Endometrium (tissue), 2 donors: ENCODE results near the gene KCTD16.

Experiments
- FAIRE-seq: peaks from 2 replicates; lab custom pipeline; 2012; peaks lifted over from hg19 to GRCh38; lab: Jason Lieb, UNC
- donor health status: control.
- donor health status: control.

KCTD16 gene

DNA sequence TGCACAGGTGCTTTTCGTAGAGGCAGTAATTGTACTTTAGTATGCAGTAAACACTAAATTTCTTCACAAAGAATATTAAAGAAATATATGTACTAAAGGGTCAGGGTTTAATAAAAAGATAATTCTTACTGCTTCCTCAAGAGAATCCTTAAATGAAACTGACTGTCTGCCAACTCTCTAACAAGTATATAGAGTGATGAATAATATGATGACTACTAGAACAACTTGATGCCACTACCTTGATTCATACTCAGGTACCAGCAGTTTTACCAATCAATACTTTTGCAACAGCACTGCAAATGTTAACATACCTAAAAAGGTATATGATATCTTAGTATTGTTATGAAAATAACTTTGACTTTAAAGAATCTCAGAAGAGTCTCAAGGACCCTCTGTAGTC is 4.0 kb upstream of the KCTD16 start:
- no peak for FAIRE-seq

DNA sequence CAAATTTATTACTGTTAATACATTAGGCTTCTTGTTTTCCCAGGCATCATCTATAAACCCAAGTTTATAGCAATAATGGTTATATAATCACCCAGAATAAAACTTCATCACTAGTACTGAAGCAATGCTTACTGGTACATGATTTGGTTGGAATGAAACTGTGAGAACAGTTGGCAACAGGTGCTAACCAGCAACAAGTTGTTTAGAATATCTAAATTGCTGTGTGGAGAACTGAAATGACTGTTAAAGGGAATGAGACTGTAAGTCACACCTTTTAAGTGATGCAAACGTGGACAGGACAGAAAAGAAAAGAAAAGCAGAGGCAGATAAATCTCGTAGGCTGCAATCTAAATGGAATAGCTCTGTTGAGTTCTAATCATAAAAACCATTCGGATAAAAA is 2.7 kb upstream of the KCTD16 start:
- FAIRE-seq: no peak

- FAIRE-seq: no peak
Measured at GRCh38 chr5:144169904-144170275, 783 bp upstream of the KCTD16 start.

DNA sequence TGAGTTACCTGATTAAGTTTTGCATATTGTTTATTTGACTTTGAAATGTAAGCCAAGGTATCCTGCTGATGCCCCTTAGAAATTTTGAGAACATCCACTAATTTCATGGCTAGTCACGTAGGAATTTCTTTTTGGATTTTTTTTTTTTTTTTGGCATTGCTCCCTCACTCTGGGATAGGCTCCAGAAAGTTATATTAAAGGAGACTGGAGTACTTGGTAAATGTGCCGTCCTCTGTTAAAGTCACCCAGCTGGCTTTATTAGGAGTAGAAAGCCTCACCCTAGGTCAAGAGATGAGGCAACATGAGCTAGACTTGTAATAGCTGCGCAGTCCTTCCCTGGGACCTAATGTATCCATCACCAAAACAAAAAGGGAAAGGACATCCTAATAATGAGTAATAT is 3.1 kb downstream of the KCTD16 start:
- FAIRE-seq: no peak

DNA sequence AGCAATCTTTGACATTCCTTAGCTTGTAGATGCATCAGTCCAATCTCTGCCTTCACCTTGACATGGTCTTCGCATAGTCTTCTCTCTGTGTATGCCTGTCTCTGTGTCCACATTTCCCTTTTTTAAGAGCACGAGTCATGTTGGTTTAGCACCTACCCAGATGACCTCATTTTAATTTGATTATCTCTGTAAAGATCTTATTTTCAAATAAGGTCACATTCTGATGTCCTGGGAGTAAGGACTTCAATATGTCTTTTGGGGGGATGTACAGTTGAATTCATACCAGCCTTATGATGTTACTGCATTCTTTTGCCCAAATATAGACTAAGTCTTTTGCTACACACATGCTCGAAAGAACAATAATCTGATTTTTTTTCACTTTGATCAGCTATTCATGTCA is 6.9 kb downstream of the KCTD16 start:
- no peak for FAIRE-seq

- no peak for FAIRE-seq
Measured at GRCh38 chr5:144179226-144179625, 8.6 kb downstream of the KCTD16 start.

DNA sequence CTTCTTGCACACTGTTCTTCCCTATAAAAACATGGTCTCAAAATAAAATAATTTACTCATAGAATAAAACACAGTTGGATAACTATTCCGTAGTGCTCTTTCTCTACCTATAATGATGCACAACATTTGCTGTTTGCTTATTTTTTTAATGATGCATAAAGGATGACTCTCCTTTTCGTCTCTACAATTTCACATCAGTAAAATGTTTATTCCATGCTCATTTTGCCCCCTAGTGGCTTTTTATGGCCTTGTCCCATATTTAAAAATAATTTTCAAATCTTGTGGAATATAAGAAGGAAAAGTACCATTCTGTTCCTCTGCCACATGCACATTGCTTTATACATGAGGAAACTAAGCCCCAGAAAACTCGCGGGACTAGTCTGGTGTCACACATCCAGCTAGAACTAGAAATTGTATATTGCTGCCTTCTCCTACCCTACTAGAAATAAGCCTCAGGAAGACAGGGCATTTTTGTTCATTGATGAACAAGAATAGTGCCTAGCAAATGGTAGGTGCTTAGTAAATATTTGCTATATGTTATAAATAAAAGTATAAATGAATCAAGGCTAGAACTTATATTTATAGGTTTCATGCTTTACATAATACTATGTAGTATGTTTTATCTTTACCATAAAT is 12.7 kb downstream of the KCTD16 start:
- FAIRE-seq: peak; percentile 77

DNA sequence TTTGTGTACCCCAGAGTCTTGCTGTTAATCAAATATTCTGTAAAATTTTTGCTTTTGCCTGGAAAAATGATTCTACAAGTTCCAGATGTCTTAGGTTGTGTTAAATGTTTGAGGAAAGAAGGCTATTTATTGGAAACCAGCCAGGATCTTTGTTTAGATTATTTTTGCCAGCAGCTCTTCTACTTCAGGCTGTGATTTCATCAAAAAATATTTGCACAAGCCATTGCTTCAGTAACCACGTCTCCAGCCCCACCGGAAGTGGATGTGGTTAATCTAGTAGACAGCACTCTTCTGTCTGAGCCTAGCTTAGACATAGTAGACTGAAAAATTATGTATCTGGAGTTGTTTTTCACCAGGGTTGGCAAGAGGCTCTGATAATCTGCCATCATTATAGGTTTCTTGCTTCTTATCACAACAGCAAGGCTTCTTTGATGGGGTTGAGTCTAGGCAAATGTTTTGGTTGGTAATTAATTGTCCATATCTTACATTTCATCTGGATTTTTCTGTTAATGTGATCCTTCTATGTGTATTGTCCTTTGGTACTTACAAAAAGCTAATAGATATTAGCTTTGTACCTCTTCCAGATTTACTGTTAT is 17.1 kb downstream of the KCTD16 start:
- FAIRE-seq: peak; percentile 94

- no peak for FAIRE-seq
Measured at GRCh38 chr5:144189800-144190429, 19.2 kb downstream of the KCTD16 start.

DNA sequence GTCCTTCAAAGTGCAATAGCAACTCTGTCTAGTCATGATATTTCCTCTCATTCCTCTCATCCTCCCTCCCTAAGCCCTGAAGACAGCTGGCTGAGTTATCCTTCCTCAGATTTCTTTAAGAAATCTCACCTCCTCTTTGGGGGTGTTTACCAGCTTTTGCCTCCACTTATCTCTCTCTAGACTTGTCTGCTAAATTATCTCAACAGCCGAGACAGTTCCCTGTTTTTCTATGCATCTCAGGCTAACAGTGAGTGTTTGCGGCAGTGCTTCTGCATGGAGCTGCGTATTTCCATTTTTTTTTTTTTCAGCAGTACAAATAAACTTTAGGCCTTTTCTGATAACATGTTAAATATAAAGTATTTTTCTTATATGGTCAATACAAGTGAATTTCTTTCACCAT is 20.9 kb downstream of the KCTD16 start:
- no peak for FAIRE-seq

- FAIRE-seq: no peak
Measured at GRCh38 chr5:144191998-144192397, 21.3 kb downstream of the KCTD16 start.

- no peak for FAIRE-seq
Measured at GRCh38 chr5:144192661-144193060, 22.0 kb downstream of the KCTD16 start.

DNA sequence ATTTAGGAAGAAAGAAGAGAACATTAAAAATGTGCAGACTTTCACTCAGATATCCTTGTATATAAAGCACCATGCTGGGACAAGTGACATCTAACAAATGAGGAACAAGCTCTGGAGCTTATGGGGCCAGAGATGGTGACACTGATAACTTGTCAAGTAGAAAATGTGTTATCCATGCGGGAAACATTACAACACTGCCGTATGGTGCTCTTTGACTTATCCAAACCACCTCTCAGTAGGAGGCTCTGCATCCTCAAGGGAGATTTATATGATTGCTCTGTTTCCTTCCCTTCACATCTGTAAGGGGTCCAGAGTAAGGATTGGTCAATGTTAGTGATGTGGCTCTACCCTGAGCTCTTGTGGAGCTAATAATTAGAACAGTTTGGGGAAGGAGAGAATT is 23.5 kb downstream of the KCTD16 start:
- FAIRE-seq: no peak

DNA sequence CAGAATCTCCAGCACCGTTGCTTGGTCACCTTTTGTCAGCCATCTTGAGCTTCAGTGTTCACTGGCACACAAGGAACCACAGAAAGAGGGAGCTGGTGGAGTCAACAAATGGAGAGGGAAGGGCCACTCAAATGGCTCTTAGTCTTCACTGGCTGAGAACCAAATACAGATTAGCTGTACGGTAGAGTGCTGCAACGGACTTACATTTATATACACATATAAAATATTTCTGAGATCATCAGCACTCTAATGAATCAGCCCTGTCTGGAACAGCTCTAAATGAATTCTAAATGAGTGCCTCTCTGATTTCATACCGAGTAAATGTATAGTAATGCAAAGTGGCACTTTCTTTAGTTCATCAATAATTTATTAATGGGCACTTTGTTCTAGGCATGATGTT is 24.8 kb downstream of the KCTD16 start:
- FAIRE-seq: no peak

- no peak for FAIRE-seq
Measured at GRCh38 chr5:144196612-144197011, 25.9 kb downstream of the KCTD16 start.

DNA sequence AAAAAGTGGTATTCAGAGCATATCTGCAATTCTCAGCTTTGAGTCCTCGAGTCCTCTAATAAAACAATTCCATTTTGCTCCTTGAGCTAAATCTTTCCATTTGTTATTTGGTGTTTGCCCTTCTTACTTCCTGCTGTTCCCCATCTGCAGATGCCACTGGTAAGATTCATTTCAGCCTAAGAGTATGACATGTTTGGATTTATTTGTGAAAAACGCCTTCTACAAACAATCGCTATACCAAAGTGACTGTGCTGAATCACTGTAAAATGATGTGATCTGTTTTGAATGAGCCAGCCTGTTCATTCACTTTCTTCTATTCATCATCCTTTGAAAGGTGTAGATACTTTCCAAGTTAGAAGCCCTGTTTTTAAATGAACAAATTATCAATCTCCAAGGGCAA is 27.7 kb downstream of the KCTD16 start:
- FAIRE-seq: no peak

- FAIRE-seq: no peak
Measured at GRCh38 chr5:144201588-144201987, 30.9 kb downstream of the KCTD16 start.

GRCh38 chr5:144202072-144202471 is 31.4 kb downstream of the KCTD16 start:
- FAIRE-seq: no peak

DNA sequence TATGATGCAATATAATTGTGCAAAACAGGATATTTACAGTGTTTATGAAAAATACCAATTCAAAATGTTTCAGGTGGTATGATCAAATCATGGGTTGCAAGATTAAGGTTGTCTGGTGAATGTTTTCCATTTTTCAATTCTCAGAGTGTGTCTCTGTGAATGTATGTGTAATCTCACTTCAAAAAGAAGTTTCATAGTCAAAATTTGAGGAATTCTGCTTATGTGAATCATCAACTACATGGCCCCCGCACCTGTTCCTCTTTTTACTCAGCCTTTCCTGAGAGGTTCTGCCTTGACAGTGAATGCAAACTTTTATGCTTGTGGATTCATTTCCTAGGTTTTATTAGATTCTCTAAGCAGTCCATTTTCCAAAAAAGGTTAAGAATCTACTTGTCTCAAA is 32.1 kb downstream of the KCTD16 start:
- no peak for FAIRE-seq

DNA sequence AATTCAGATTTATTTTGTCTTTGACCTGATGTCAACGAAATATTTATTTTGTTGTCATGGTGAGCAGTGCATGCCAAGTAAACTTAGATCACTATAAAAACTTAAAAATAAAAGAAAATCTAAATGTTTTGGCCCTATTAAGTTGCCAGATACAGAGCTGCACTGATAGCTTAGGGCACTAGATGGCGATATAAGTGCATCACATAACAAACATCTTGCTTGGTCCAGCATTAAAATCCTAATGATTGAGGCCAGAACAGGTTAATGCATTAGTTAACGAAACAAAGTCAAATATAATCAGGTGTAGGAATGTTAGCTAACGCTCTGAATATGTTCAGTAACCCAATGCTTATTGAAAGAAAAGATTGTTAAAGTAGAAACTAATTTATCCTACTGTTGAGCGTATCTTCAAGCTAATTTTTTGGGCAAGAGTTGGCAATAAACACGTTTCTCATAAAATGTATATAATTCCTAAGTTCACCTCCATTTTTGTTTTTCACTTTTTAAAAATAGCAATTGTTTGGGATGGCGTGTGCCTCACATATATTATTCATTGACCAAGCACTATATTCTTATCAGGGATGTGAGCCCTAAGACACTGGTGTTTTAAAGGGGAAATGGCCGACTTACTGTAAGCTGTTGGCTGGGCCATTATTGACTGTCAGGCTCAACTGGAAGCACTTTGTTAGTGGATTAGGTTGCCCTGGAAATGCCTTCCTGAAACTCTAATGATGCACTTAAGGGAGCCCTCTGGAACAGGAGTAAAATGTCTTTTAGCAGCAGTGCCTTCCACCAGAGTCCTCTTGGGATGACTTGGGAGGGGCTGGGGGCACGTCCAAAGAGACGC is 33.3 kb downstream of the KCTD16 start:
- FAIRE-seq: peak; percentile 97

DNA sequence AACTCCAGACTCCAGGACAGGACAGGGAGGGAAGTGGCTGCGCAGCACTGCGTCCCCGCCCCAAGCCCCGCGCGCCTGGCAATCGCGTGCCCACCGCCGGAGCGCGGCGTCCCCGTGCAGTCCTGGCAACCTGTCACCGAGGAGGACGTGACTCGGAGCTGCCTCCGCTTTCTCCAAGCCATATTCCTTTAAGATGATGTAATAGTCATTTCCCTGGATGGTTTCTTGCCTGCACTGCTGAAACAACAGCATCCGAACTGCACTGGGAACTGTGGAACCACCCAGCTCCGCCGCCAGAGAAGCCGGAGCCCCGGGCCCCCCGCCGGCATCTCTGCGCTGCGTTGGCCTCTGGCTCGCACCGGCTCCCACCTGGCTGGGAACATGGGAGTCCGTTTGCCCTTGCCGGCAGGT is 34.5 kb downstream of the KCTD16 start:
- FAIRE-seq: no peak

DNA sequence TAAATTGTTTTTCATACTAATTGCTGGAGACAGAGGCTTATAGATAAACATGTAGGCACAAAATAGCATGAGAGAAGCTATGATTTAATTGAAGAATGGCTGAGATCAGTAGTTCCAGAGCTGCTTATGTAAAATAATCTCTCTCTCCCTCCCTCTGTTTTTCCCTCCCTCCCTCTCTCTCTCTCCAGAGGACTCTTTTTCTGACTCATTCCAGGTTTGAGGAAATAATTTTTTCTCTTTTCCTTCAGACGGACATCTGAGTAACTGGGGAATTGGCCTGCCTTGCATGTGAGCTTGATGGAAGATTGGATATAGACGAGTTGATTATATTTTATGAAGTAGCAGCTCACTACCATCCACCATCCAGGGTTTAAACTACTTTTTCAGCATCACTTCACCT is 35.5 kb downstream of the KCTD16 start:
- FAIRE-seq: no peak

- no peak for FAIRE-seq
Measured at GRCh38 chr5:144207875-144208444, 37.3 kb downstream of the KCTD16 start.
